ENCODE measurements around the gene RUSF1.
"Not testable (repeated sequence)": the region's sequence is repeated elsewhere in the genome, so short reads cannot be mapped to it uniquely, and the experiment has no call there.

RUSF1 gene

GRCh38 chr16:31507929-31508705 is at the start of gene RUSF1:
Gene RUSF1 (minus strand): TSS chr16:31508391. CDS start chr16:31508373, 18 bp downstream.
- peak; percentile 95 for DNase-seq

GRCh38 chr16:31542763-31543162 is 34.6 kb upstream of the RUSF1 start:
- no peak for DNase-seq

GRCh38 chr16:31539762-31540161 is 31.6 kb upstream of the RUSF1 start:
- not testable (repeated sequence) for DNase-seq

GRCh38 chr16:31538243-31538598 is 30.0 kb upstream of the RUSF1 start:
- not testable (repeated sequence) for DNase-seq

GRCh38 chr16:31537362-31538242 is 29.4 kb upstream of the RUSF1 start:
- DNase-seq = no peak

GRCh38 chr16:31536804-31537361 is 28.7 kb upstream of the RUSF1 start:
- DNase-seq = no peak

- DNase-seq = no peak
Observed at GRCh38 chr16:31535737-31536136, 27.5 kb upstream of the RUSF1 start.

- no peak for DNase-seq
Observed at GRCh38 chr16:31532896-31533295, 24.7 kb upstream of the RUSF1 start.

- no peak for DNase-seq
Observed at GRCh38 chr16:31532120-31532519, 23.9 kb upstream of the RUSF1 start.

- no peak for DNase-seq
Observed at GRCh38 chr16:31531096-31531495, 22.9 kb upstream of the RUSF1 start.

GRCh38 chr16:31530405-31530804 is 22.2 kb upstream of the RUSF1 start:
- no peak for DNase-seq

GRCh38 chr16:31529937-31530312 is 21.7 kb upstream of the RUSF1 start:
- DNase-seq = peak; percentile 37

GRCh38 chr16:31529108-31529936 is 21.1 kb upstream of the RUSF1 start:
- DNase-seq = peak; percentile 37

- no peak for DNase-seq
Observed at GRCh38 chr16:31528523-31529107, 20.4 kb upstream of the RUSF1 start.

GRCh38 chr16:31527734-31528274 is 19.6 kb upstream of the RUSF1 start, which contains the start of gene AHSP:
Gene AHSP (plus strand): TSS chr16:31527900. CDS start chr16:31528140, 240 bp downstream.
- DNase-seq = no peak

- DNase-seq = no peak
Observed at GRCh38 chr16:31525113-31525512, 16.9 kb upstream of the RUSF1 start.

GRCh38 chr16:31523768-31524167 is 15.6 kb upstream of the RUSF1 start:
- DNase-seq = not testable (repeated sequence)

GRCh38 chr16:31522071-31522470 is 13.9 kb upstream of the RUSF1 start:
- DNase-seq = no peak

- DNase-seq = no peak
Observed at GRCh38 chr16:31521368-31521767, 13.2 kb upstream of the RUSF1 start.

GRCh38 chr16:31519759-31520431 is 11.7 kb upstream of the RUSF1 start:
- DNase-seq = peak; percentile 81

- no peak for DNase-seq
Observed at GRCh38 chr16:31517800-31518402, 9.7 kb upstream of the RUSF1 start.
